Measurements from ENCODE around the gene TLL1.

TLL1 gene

DNA sequence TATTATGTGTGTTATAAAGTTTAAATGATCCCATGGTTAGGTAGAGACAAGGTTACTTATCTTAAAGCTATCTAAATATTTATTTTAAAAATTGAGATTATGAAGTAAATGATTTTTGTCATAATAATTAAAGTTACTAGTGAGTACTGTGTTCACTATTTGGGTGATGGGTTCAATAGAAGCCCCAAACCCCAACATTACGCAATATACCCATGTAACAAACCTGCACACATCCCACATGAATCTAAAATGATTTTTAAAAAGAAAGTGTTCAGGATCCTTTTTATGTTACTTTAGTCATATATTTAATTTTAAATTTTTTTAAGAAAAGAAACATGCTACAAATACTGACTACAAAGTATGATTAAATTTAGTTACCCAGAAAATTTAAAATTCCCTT lies 193.9 kb downstream of the TLL1 start:
- no peak for DNase-seq

DNA sequence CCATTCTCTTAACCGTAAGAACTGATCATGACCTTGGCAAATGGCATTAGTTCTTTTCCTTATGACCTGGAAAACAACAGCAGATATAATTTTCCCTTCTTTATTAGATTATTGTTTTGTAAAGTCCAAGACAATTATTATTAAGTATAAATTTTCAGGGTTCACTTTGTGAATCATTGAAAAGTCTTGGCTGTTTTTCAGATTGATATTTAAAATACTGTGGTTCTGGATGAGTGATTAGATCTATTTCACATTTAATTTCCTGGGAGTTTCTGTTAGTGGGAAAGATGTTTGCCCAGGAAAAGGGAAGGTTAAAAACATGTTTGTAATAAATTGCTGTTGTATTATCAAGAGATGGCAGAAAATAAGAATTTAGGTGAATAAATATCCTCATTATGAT lies 194.9 kb downstream of the TLL1 start:
- no peak for DNase-seq

GRCh38 chr4:166073783-166074182 lies 200.7 kb downstream of the TLL1 start:
- no peak for DNase-seq

DNA sequence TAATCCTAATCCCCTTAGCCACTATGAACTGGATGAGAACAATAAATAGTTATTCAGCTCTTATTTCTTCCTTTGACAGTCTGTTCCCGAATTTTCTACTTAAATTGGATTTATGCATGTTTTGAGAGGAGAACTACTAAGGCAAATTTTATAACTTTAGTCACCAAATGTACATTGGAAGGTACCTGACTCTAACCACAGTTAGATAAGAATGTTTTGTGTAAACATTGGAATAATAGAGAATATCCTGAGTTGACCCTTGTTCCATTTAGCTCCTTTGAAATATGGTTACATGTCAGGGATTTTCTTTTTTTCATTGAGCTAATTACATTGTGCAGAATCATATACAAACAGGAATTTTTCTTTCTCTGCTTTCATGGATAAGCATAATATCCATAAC lies 202.6 kb downstream of the TLL1 start:
- no peak for DNase-seq

DNA sequence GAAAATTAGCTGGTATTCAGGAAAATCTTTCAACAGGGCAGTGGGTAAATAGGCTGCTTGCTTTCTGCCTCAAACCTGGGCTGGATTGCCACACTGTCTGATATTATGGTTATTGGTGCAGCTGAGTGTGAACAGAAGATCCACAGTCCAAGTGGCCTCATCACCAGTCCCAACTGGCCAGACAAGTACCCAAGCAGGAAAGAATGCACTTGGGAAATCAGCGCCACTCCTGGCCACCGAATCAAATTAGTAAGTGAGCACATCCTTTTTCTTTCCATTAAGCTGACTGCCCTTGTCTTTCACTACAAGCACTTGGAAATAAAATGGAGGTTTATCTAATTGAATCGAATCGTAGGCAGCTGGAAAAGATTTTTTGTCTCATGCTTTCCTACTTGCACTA lies 204.7 kb downstream of the TLL1 start:
- DNase-seq: no peak

GRCh38 chr4:166078383-166078782 lies 205.3 kb downstream of the TLL1 start:
- no peak for DNase-seq

DNA sequence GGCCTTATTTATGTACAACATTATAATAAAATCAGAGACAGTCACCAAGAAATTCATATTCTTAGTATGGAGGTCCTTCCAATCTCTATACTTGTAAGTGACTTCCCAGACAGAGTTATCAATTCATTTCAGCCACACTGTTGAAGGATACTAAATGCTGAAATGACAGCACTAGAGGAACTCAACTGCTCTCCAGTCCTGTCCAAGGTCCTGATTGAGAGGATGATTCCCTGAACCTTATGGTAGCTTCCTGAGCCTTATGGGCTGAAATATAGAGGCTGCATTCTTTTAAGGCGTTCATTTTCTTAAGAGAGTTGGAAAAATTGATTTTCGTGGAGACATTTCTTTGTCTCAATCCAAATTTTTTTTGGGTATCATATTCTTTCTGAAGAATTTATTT lies 205.9 kb downstream of the TLL1 start:
- no peak for DNase-seq

DNA sequence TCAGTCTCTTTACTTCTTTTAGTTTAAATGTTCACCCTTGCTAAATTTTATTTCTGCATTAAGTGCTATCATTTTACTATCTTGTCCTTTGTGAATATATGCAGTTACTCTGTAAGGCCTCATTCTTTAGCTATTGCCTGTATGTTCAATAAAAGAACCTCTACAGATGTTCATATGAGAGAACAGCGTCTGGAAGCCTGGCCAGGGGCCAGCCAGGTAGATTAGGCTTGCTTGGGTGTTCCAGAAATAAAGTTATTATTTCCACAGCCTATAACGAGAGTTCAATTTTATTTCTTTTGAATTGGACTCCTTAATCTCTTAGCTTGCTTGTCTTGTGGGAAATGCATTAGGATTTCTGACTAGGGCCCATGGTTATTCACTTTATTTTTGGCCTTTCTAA lies 214.5 kb downstream of the TLL1 start:
- no peak for DNase-seq

GRCh38 chr4:166088576-166088975 lies 215.5 kb downstream of the TLL1 start:
- DNase-seq: no peak

- DNase-seq: no peak
Measured at GRCh38 chr4:166091146-166091545, 218.1 kb downstream of the TLL1 start.

- DNase-seq: peak; percentile 4
Measured at GRCh38 chr4:166091912-166092510, 219.0 kb downstream of the TLL1 start.

DNA sequence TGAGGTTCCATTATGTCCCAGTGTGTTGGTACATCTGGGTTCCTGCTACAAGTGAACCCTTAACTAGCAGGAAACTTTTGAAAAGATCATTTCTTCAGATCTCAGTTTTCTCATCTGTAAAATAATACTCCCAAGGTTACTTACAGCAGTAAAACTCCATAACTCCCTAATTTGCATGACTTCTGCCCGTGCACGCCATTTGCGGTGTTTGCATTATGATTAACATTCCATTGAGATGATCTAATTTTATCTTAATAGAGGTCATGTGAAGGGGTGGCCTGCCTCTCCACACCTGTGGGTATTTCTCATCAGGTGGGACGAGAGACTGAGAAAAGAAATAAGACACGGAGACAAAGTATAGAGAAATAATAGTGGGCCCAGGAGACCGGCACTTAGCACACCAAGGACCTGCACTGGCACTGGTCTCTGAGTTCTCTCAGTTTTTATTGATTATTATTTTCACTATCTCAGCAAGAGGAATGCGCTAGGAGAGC lies 219.8 kb downstream of the TLL1 start:
- DNase-seq: no peak

DNA sequence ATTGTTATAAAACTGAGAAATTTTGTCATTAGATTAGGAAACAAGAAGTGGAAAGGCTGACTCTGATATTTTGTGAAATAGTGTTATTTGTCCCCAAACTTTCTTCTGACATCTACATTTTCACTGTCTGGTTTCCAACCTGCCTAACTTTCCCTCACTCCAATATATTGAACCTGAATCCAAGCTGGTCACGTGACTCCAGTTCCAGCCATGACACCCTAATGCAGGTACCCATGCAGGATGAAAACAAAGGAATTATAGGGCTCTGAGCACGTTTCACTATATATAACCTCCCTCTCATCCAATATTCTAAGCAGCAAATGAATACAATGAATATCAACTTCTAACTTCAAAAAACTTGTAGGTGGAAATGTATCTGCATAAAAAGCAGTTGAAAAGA lies 231.6 kb downstream of the TLL1 start:
- no peak for DNase-seq

DNA sequence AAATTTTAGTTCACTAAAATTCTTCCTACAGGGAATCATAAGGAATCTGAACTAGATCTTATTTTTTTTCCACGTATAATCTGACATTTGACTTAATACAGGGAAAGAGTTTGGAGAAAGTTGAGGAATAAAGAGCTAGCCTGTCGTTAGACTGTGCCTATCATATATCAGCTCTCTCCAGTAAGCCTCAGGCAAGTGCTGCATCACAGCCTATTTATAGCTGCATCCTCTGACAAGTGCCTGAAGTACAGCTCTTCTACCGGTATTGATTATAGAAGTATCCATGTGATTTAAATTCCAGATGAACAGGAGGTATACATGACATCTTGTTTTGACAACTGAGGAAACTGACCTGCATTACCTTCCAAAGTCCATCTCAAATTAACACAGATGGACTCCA lies 248.9 kb downstream of the TLL1 start:
- DNase-seq: no peak

GRCh38 chr4:166123546-166123945 lies 250.5 kb downstream of the TLL1 start:
- no peak for DNase-seq

DNA sequence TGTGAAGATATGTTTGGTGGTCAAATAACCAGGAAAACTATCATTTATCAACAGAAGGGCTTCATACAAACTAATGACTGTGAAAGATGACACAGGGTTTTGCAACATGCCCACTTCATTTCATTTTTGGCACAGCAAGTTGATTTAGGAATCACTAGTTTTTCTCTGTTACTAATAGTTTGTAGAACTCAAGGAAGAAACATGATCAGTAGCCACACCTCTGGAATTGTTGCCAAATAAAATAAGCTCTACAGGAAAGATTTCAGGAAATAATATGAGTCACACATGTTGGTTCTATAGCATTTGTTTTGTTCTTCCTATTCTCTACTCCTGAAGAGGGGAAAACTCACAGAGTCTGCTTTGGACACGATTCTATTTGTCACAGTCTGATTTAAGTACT lies 255.4 kb downstream of the TLL1 start:
- no peak for DNase-seq

DNA sequence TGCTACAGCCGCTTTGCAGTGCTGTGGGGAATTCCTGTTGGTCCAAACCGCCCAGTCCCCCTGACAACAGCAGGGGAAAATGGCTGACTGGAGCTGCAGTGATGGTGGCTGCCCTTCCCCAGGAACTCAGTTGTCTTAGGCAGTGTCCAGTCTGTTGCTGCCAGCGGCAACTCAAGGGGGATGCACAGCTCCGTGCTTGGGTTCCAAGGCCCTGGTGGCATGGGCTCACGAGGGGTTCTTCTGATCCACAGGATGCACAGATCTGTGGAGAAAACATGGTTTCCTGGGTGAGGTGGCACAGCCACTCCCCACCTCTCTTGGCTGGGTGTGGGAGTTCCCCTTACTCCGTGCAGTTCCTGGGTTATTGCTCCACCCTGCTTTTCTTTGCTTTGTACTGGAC lies 261.2 kb downstream of the TLL1 start:
- DNase-seq: no peak

- DNase-seq: no peak
Measured at GRCh38 chr4:166140951-166141350, 267.9 kb downstream of the TLL1 start.

GRCh38 chr4:166143227-166143626 lies 270.2 kb downstream of the TLL1 start:
- DNase-seq: no peak

DNA sequence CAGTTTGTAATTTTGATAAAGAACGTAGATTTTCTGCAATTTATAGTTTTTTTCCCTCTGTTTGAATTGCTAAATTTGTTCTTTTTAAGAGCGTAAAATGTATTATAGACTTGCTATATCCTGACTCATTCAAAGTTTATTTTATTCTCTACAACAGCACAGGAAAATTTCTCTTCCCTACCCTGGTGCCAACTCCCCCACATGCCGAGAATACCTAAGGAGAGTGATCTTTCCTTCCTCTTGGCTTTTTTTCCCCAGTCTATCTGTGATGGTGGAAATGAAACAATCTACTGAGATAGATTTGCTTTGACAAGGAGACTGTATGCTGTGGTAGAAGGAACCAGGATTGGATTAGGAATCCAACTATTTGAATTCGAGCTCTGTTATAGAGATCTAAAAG lies 271.6 kb downstream of the TLL1 start:
- DNase-seq: no peak

DNA sequence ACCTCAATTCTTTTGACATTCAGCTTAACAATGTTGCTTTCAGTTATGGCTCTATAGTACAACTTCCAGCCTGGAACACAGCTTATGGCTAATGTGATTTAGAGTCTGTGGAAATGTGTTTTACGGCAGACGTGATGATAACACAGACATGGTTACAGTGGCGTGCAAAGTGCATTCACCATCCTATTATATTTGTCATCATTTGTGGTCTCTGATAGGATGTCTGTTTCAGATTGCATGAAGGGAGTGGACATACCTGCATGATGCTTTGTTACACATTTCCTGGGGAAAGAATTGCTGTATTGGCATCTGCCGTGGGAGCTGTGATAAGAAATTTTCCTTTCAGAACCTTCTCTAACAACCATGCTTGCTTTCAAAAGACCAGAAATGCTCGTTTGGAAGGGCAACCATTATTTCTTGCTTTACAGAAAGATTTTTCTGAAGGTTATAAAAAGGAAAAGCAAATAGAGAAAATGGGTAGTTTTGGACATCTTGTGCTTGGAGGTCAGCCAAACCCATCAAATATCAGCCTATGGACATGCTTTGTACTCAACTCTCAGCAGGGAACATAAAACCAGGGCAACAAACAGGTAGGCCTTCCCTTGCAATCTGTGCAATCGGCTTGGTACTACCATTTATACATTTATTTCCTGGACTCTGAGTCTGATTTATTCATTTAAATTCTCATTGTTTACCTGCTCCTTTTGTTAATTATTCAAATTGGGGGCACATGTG lies 273.9 kb downstream of the TLL1 start:
- DNase-seq: no peak

Measured in GDM1 (cell line).